ENCODE data around the gene ZNF618.

- no peak for TF ChIP-seq CTCF (conservative IDR thresholded peaks at IDR 0.05; ENCODE audit: low read depth, low read length)
- TF ChIP-seq EZH2 (IDR thresholded peaks at IDR 0.05; ENCODE audit: borderline replicate concordance, low read depth, low read length, poor library complexity, severe bottlenecking) = no peak
These were observed 27.5 kb downstream of the ZNF618 start for GRCh38 chr9:113903514-113904077.

All from A673 (cell line).